H1 (cell line): Measurements from ENCODE around the gene TANC1.

ENCODE experiments used
- CTCF ChIP-seq, 3 experiments: IDR thresholded peaks; 1 replicate in 2 of 3; 2 replicates in 1 of 3; pipeline versions ENCODE4 v1.5.1 to v1.6.1; 2011; ENCODE audit warnings: low read length in 3 of 3, mild to moderate bottlenecking in 3 of 3, inconsistent platforms in 2 of 3, low read depth in 1 of 3, moderate library complexity in 1 of 3; ENCODE audit not compliant: insufficient read depth in 1 of 3; ENCODE audit errors: control extremely low read depth in 1 of 3
- EZH2 ChIP-seq: fragments of 200-600 bp; sonication (generic); IDR thresholded peaks from 2 replicates; pipeline ENCODE4 v1.7.1; 2012; ENCODE audit warnings: low read depth, mild to moderate bottlenecking, moderate library complexity, low read length, inconsistent platforms; ENCODE audit not compliant: severe bottlenecking
- JUND ChIP-seq: IDR thresholded peaks from 2 replicates; pipeline ENCODE4 v1.6.1; 2011; ENCODE audit warnings: mild to moderate bottlenecking, improper control_type of control experiment, low read length
- SUZ12 ChIP-seq: fragments of 200-600 bp; sonication (generic); IDR thresholded peaks from 2 replicates; pipeline ENCODE4 v1.6.1; 2012; ENCODE audit warnings: mild to moderate bottlenecking, inconsistent platforms, low read length, moderate library complexity, mixed read lengths

DNA sequence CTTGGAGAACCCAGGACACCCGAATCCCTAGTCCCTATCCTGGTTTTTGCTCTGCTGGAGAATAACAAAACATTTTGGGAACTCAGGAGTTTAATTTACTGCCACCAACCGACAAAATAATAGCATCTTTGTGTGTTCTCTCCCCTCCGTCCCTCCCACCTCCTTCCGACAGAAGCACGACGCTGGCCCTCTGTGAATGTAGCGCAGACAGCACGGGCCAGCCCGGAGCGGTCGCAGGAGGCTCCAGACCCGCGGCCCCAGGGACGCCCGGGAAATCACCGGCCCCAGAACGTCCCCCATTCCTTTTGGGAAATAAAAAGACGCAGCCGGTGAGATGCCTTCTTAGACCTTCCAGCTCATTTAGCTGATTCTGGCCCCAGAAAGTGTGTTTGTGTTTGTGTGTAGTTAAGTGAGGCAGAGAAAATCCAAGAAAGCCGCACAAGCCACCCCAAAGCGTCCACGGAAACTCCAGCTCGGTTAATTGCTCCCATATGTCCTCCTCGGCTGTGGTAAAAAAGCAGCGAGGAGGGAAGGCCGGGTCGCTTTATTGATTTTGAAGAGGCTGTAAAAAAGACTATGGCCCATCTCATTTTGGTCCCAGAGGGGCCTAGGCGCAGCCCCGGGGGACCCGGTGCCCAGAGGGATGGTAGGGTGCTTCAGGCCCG is 577 bp upstream of the TANC1 start:
- TF ChIP-seq EZH2: peak; percentile 57
- no peak for TF ChIP-seq CTCF (IDR thresholded peaks at IDR 0.05; ENCODE audit: control extremely low read depth in 1 of 3, insufficient read depth in 1 of 3, low read depth in 1 of 3, low read length in 3 of 3)
- peak; percentile 39; the same call in 1 of the 2 replicates for TF ChIP-seq SUZ12
- TF ChIP-seq JUND: no peak
